H1 (cell line): ENCODE data around the gene NPC2.

ENCODE experiments used
- CHD2 ChIP-seq: IDR thresholded peaks from 2 replicates; pipeline ENCODE4 v1.6.1; 2012; ENCODE audit warnings: low read length, improper control_type of control experiment
- CTCF ChIP-seq, 3 experiments: IDR thresholded peaks; 1 replicate in 2 of 3; 2 replicates in 1 of 3; pipeline versions ENCODE4 v1.5.1 to v1.6.1; 2011; ENCODE audit warnings: low read length in 3 of 3, mild to moderate bottlenecking in 3 of 3, inconsistent platforms in 2 of 3, low read depth in 1 of 3, moderate library complexity in 1 of 3; ENCODE audit not compliant: insufficient read depth in 1 of 3; ENCODE audit errors: control extremely low read depth in 1 of 3
- EGR1 ChIP-seq: IDR thresholded peaks from 2 replicates; pipeline ENCODE4 v1.6.1; 2011; ENCODE audit warnings: low read depth, low read length, borderline replicate concordance
- EZH2 ChIP-seq: fragments of 200-600 bp; sonication (generic); IDR thresholded peaks from 2 replicates; pipeline ENCODE4 v1.7.1; 2012; ENCODE audit warnings: low read depth, mild to moderate bottlenecking, moderate library complexity, low read length, inconsistent platforms; ENCODE audit not compliant: severe bottlenecking
- FOSL1 ChIP-seq: IDR thresholded peaks from 2 replicates; pipeline ENCODE4 v1.6.1; 2011; ENCODE audit warnings: mild to moderate bottlenecking, low read depth, low read length, moderate library complexity; ENCODE audit not compliant: insufficient read depth
- HDAC2 ChIP-seq, 2 experiments: fragments of 300-600 bp in 1 of 2; sonication (generic) in 1 of 2; IDR thresholded peaks; 2 replicates each; pipeline ENCODE4 v1.6.1; 2011 to 2012; ENCODE audit warnings: low read depth in 2 of 2, low read length in 2 of 2, mild to moderate bottlenecking in 2 of 2, moderate library complexity in 2 of 2, borderline replicate concordance in 1 of 2, inconsistent platforms in 1 of 2
- POLR2A ChIP-seq, 2 experiments: IDR thresholded peaks; 1 replicate in 1 of 2; 2 replicates in 1 of 2; pipeline ENCODE4 v1.6.1; 2011; ENCODE audit warnings: low read depth in 2 of 2, low read length in 2 of 2, mild to moderate bottlenecking in 2 of 2; ENCODE audit errors: control extremely low read depth in 1 of 2
- SAP30 ChIP-seq: fragments of 300-600 bp; sonication (generic); IDR thresholded peaks from 2 replicates; pipeline ENCODE4 v1.7.1; 2012; ENCODE audit warnings: low read length, moderate library complexity, mild to moderate bottlenecking, inconsistent platforms; ENCODE audit not compliant: insufficient read depth, insufficient replicate concordance
- SP2 ChIP-seq: IDR thresholded peaks from 2 replicates; pipeline ENCODE4 v1.6.1; 2012; ENCODE audit warnings: mild to moderate bottlenecking, low read length, inconsistent platforms
- TAF1 ChIP-seq: IDR thresholded peaks from 2 replicates; pipeline ENCODE4 v1.6.1; 2011; ENCODE audit warnings: mild to moderate bottlenecking, low read depth, low read length
- USF2 ChIP-seq: IDR thresholded peaks from 2 replicates; pipeline ENCODE4 v1.6.1; 2011; ENCODE audit warnings: low read length, improper control_type of control experiment
- TF ChIP-seq, protein P1 (sequence below): IDR thresholded peaks from 2 replicates; pipeline ENCODE4 v1.6.1; 2012; ENCODE audit warnings: inconsistent platforms

- no peak for TF ChIP-seq CTCF (IDR thresholded peaks at IDR 0.05; ENCODE audit: control extremely low read depth in 1 of 3, insufficient read depth in 1 of 3, low read depth in 1 of 3, low read length in 3 of 3)
- no peak for TF ChIP-seq EZH2
- no peak for TF ChIP-seq TAF1
- no peak for TF ChIP-seq HDAC2 (IDR thresholded peaks at IDR 0.05; ENCODE audit: borderline replicate concordance in 1 of 2, low read depth in 2 of 2, low read length in 2 of 2)
- TF ChIP-seq USF2: no peak
- TF ChIP-seq, protein P1, sequence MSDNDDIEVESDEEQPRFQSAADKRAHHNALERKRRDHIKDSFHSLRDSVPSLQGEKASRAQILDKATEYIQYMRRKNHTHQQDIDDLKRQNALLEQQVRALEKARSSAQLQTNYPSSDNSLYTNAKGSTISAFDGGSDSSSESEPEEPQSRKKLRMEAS: no peak
- TF ChIP-seq POLR2A (IDR thresholded peaks at IDR 0.05; ENCODE audit: control extremely low read depth in 1 of 2, low read depth in 2 of 2, low read length in 2 of 2): no peak
- no peak for TF ChIP-seq SP2
- no peak for TF ChIP-seq SAP30
- TF ChIP-seq EGR1: no peak
- TF ChIP-seq CHD2: no peak
- TF ChIP-seq FOSL1: no peak
These were observed 20.5 kb downstream of the NPC2 start for GRCh38 chr14:74472601-74473000.
